Heart left ventricle (tissue), 13 donors: ENCODE results near the gene ABHD17C.

ENCODE experiments used
- POLR2A ChIP-seq, 2 donors: fragments of 450-650 bp; IDR thresholded peaks; one replicate each; pipeline ENCODE4 v1.6.1; 2017; ENCODE audit warnings: antibody characterized with exemption in 2 of 2, mild to moderate bottlenecking in 2 of 2, moderate library complexity in 2 of 2
- TF ChIP-seq, protein P1 (sequence below), 12 donors: fragments of 200-600 bp; sonication (generic) in 4 of 12; IDR thresholded peaks; one replicate each; pipeline versions ENCODE4 v1.5.0 to v1.8.0; 2018 to 2022; ENCODE audit warnings: antibody characterized with exemption in 12 of 12, mild to moderate bottlenecking in 5 of 12
- donor health status: ischemic (EF 13 %, LVEDD 7.1; RV severe dilation, severe dysfunction).
- donor health status: DM: no; HTN: yes; CAD: no.
- donor health status: DM: no; HTN: no; CAD: no.
- donor health status: ischemic (EF 25% LVEDD 6.9; RV normal size, moderate dysfunction).
- donor health status: ischemic (EF 25% LVEDD 5.7; RV mildly dilated, moderate dysfunction).
- donor health status: ischemic (EF 35%, LVEDD 5.7; RV mildly dilated, moderate dysfunction).
- donor health status: nonischemic (EF 11% LVEDD 7.7; RV severe dilation, severe dysfunction).
- donor health status: DM: yes; HTN: yes; CAD: no.
- donor health status: PGD.
- donor health status: ischemic (EF 29% LVEDD 5.4; RV normal size, mild dysfunction).
- donor health status: nonischemic (EF 23%, LVEDD 6.1; RV moderate dilation, normal function).

DNA sequence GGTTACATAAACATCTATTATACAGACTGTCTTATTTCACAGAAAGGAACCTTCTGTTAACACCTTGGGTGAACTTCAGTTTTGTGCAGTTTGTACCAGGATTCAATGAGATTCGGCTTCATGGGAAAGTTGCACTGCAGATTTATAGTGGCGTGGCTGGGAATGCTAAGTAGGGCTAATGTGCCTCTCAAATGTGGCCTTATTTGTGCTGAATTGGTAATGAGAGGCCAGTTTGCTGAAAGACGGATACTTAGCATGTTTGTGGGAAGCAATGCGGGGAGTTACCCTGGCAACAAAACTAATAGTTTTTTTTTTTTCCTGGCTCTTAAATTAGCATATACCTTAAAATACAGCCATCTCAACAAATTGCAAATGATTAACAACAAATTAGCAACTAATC is 55.5 kb downstream of the ABHD17C start:
- TF ChIP-seq, protein P1, sequence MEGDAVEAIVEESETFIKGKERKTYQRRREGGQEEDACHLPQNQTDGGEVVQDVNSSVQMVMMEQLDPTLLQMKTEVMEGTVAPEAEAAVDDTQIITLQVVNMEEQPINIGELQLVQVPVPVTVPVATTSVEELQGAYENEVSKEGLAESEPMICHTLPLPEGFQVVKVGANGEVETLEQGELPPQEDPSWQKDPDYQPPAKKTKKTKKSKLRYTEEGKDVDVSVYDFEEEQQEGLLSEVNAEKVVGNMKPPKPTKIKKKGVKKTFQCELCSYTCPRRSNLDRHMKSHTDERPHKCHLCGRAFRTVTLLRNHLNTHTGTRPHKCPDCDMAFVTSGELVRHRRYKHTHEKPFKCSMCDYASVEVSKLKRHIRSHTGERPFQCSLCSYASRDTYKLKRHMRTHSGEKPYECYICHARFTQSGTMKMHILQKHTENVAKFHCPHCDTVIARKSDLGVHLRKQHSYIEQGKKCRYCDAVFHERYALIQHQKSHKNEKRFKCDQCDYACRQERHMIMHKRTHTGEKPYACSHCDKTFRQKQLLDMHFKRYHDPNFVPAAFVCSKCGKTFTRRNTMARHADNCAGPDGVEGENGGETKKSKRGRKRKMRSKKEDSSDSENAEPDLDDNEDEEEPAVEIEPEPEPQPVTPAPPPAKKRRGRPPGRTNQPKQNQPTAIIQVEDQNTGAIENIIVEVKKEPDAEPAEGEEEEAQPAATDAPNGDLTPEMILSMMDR (IDR thresholded peaks at IDR 0.05) = no peak
- TF ChIP-seq POLR2A (IDR thresholded peaks at IDR 0.05) = no peak
